ENCODE results near the gene MOB2.

MOB2 gene

DNA sequence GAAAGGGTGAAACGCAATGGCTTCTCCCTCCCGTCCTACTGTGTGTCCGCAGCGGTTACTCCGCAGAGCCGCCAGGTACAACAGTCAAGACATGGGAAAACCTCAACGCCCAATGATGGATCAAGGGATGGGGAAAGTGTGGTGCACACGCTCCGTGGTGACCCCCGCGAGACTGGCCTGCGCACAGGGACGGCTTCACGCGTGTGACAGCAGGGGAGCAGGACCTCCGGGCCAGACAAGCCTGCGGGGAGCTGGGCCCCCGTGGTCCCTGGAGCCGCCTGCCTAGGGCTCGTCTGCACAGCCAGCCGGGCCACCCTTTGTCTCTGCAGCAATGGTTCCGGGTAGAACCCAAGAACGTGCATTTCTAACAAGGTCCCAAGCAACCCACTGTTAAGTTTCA, 31.7 kb upstream of the MOB2 start:
- TF ChIP-seq, protein P1, sequence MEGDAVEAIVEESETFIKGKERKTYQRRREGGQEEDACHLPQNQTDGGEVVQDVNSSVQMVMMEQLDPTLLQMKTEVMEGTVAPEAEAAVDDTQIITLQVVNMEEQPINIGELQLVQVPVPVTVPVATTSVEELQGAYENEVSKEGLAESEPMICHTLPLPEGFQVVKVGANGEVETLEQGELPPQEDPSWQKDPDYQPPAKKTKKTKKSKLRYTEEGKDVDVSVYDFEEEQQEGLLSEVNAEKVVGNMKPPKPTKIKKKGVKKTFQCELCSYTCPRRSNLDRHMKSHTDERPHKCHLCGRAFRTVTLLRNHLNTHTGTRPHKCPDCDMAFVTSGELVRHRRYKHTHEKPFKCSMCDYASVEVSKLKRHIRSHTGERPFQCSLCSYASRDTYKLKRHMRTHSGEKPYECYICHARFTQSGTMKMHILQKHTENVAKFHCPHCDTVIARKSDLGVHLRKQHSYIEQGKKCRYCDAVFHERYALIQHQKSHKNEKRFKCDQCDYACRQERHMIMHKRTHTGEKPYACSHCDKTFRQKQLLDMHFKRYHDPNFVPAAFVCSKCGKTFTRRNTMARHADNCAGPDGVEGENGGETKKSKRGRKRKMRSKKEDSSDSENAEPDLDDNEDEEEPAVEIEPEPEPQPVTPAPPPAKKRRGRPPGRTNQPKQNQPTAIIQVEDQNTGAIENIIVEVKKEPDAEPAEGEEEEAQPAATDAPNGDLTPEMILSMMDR (conservative IDR thresholded peaks at IDR 0.05; ENCODE audit: low read depth, low read length), result no peak
- H3K4me3 ChIP-seq (ENCODE audit: low read length), result no peak overlapping the region
- DNase-seq (ENCODE audit: low read depth), result no peak

DNA sequence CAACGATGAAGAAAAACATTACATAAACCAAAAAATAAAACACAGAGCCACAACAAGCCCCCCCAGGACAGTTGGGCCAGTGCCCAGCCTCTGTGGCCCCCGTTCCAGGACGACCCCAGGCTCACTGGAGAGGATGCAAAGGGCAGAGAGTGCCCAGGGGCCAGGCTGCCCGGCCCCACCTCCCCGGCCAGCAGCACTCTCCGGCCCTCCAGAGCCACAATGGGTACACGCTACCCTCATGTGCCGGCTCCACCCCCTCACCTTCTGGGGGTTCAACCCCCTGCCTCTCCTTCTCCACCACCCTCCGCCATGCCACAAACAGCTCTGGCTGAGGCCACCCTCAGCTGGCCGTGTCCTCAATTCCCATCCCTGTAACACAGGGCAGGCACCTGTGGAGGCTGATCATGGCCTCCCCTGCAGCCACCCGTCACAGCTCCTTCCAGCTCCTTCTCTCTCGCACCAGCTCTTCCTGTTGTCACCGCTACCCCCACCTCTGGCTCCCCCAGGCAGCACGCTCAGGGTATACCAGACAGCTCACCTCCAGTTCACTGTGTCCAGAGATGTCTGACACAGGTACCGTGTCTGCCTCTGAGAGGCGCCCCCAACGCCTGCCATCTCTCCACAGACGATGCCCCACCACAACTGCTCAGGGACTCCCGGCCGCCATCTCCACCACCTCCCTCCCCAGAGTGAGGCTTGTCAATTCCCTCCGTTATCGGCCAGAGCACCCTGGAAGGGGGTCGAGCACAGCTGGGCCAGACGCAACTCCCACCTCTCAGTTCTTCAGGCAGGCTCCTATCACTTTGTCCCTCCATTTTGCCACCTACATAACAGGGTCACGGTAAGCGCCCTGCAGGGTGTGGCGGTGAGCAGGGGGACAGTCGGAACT, 30.8 kb upstream of the MOB2 start:
- TF ChIP-seq, protein P1 (conservative IDR thresholded peaks at IDR 0.05; ENCODE audit: low read depth, low read length), result no peak
- no peak overlapping the region for H3K4me3 ChIP-seq (ENCODE audit: low read length)
- no peak for DNase-seq (ENCODE audit: low read depth)

DNA sequence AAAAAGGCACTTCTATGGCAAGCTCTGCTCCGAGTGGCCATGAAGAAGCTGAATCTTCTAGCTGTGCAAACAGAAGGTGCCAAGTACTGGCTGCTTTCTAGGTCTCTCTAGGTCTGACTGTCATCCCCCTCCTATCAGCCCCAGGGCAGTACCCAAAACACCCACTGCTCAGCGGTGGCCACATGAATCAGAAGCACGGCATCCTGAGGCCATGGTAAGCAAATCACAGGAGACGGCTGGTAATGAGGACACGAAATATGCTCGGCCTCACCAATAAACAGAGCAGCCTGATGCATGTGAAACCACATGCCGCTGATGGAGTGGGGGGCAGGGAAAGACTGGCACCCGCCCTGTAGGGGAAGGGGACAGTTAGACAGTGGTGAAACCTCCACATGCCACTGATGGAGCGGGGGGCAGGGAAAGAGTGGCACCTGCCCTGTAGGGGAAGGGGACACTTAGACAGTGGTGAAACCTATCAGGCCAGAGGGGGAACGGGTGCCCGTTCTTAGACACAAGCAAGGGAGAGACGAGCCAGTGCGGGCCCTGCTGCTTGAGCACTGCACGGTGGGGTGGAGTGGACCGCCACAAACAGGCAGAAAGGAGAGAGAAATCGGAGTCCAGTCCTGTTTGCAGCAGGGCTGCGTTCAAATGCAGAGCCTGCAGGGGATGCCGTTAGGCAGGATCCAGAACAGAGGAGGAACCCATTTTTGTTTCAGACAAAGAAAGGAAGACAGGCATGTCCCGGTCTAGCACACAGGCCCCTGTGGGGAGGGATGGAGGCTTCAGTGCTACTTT, 29.9 kb upstream of the MOB2 start:
- no peak overlapping the region for H3K4me3 ChIP-seq (ENCODE audit: low read length)
- TF ChIP-seq, protein P1 (conservative IDR thresholded peaks at IDR 0.05; ENCODE audit: low read depth, low read length), result no peak
- no peak for DNase-seq (ENCODE audit: low read depth)

DNA sequence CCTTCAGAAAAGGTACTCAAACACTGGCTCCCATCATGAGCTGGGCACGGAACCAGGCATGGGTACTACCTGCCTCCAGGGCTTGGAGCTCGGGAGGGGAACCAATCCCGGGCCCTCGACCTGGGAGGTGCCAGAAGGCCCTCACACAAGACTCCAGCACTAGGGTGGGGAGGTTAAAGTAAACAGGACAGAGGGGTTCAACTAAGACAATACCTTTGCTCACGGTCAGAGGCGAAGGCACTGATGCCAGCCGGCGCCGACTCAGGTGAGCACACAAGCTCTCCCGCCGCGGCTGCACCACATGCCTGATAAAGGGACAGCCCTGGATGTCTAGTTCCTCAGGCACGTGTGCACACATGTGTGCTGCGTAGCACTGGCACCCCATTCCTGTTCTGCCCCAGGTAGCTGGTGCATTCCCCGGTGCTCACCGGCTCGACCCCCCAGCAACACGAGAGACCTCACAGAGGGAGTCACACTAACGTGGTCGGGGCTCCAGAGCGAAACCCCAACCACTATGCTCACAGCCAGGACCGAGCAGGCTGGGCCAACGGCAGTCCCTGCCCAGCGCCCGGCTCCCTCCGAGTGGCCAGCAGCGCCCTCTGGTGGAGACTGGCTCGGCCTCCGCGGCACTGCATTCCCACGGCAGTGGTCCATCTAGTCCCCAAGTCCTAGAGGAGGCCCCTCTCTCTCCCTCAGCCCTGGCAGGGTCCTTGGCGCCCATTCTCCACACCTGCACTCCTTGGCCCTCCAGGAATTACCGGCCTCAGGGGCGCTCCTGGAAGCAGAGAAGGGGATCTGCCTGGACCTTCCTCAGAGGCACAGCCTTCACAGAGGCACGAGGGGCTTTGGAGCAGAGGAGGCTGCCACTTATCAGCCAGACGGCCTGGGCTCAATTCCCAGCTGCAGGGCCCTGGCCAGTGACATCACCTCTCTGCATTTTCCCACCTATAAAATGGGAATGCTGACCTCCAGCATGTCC, 28.8 kb upstream of the MOB2 start:
- TF ChIP-seq, protein P1 (conservative IDR thresholded peaks at IDR 0.05; ENCODE audit: low read depth, low read length), result peak; percentile 97
- H3K4me3 ChIP-seq (ENCODE audit: low read length), result no peak overlapping the region

DNA sequence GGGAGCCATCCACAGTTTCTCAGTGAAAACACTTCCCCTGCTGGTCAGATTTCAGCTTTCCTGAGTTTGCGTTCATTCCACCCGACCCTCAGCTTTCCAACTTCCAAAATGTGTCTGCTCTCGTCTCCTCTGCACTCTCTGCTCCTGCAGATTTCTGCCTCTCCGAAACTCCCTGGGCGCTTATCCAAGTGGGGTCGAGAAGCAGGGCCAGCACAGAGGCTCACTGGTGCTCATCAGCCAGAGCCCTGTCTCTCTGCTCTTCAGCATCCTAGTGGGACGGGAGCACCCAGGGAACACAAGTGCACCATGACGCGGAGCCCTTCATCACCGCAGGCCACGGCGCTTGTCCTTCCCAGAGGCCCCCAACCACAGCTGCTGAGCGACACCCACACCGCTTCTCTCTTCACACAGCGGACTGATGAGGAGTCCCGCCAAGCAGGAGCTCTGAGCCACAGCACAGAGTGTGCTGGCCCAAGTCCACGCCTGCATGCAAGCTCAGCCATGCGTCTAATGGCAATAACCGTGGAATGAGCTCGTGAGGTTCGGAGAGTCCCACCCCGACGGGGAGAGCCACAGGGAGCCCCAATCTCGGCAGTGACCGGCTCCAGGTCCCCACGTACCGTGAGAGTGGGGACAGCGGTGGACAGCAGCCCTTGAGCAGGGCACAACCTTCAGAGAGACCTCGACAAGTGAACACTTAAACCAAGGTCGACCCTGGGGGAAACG, 27.9 kb upstream of the MOB2 start:
- no peak overlapping the region for H3K4me3 ChIP-seq (ENCODE audit: low read length)
- TF ChIP-seq, protein P1 (conservative IDR thresholded peaks at IDR 0.05; ENCODE audit: low read depth, low read length), result no peak
- DNase-seq (ENCODE audit: low read depth), result no peak

More for the DNA sequence above, 28.8 kb upstream of the MOB2 start:
- DNase-seq (ENCODE audit: low read depth), result no peak
